Smooth muscle cell (in vitro differentiated cells): ENCODE data around the gene RBKS. TPM values are rescaled to one million over a fixed set of nuclear protein-coding genes. Genes with fewer than 3 reads are reported as not detected.
"Not testable (repeated sequence)": the region's sequence is repeated elsewhere in the genome, so short reads cannot be mapped to it uniquely, and the experiment has no call there.

Source experiments
- DNase-seq: peaks from one replicate; lab custom pipeline; 2025; ENCODE audit not compliant: unreplicated experiment; lab: John Stamatoyannopoulos, UW
- H2AFZ ChIP-seq: fragments of 200-600 bp; sonication (generic); 2 replicates; pipeline ENCODE4 v1.6.0; 2016; ENCODE audit warnings: antibody characterized with exemption, low read depth, mild to moderate bottlenecking
- H3F3A ChIP-seq: fragments of 200-600 bp; sonication (generic); 2 replicates; pipeline ENCODE4 v1.6.0; 2017; ENCODE audit warnings: antibody characterized with exemption, low read depth
- H3K27ac ChIP-seq: fragments of 200-600 bp; sonication (generic); 2 replicates; pipeline ENCODE4 v1.5.1; 2016; ENCODE audit warnings: low read depth, mild to moderate bottlenecking
- H3K27me3 ChIP-seq: fragments of 200-600 bp; sonication (generic); 2 replicates; pipeline ENCODE4 v1.6.1; 2016; ENCODE audit warnings: low read depth, mild to moderate bottlenecking
- H3K36me3 ChIP-seq: fragments of 200-600 bp; sonication (generic); 2 replicates; pipeline ENCODE4 v1.5.1; 2016; ENCODE audit warnings: low read depth
- H3K4me1 ChIP-seq: fragments of 200-600 bp; sonication (generic); 2 replicates; pipeline ENCODE4 v1.5.1; 2016; ENCODE audit warnings: low read depth
- H3K4me2 ChIP-seq: fragments of 200-600 bp; sonication (generic); 2 replicates; pipeline ENCODE4 v1.6.0; 2016; ENCODE audit warnings: mild to moderate bottlenecking
- H3K4me3 ChIP-seq: fragments of 200-600 bp; sonication (generic); 2 replicates; pipeline ENCODE4 v1.5.1; 2016; ENCODE audit warnings: mild to moderate bottlenecking
- H3K79me2 ChIP-seq: fragments of 200-600 bp; sonication (generic); 2 replicates; pipeline ENCODE4 v1.6.0; 2016; ENCODE audit warnings: low read depth, mild to moderate bottlenecking
- H3K9ac ChIP-seq: fragments of 200-600 bp; sonication (generic); 2 replicates; pipeline ENCODE4 v1.6.0; 2016; ENCODE audit warnings: low read depth
- H3K9me3 ChIP-seq: fragments of 200-600 bp; sonication (generic); replicated peaks from 2 replicates; pipeline ENCODE4 v1.5.1; 2016; ENCODE audit warnings: low read depth
- H4K20me1 ChIP-seq: fragments of 200-600 bp; sonication (generic); 2 replicates; pipeline ENCODE4 v1.6.0; 2016; ENCODE audit warnings: low read depth
- WGBS: methylation state at CpG from one replicate; pipeline ENCODE4 v1.1.7; 2016; ENCODE audit warnings: low lambda C conversion rate; 5-methylcytosine and 5-hydroxymethylcytosine counted together
- polyA plus RNA-seq: library from polyadenylated mRNA; unstranded; fragments of >200 nt; fragmentation: Nextera tagmentation; extraction: Ambion mirVana; gene quantifications from 2 replicates; pipeline ENCODE4 v1.2.1, GENCODE V29; 2016
- total RNA-seq: library from RNA; depleted of rRNA; stranded (reverse); fragments of >200 nt; gene quantifications from 2 replicates; pipeline ENCODE4 v1.2.3, GENCODE V29; 2014
- TF ChIP-seq, protein P1 (sequence below): fragments of 200-600 bp; sonication (generic); IDR thresholded peaks from 2 replicates; pipeline ENCODE4 v1.5.1; 2017; ENCODE audit warnings: borderline replicate concordance, mild to moderate bottlenecking, antibody characterized with exemption; ENCODE audit not compliant: insufficient read depth, poor library complexity, severe bottlenecking

RBKS gene
- total and polyA plus RNA-seq, 2 experiments from 2014 or later = 1.0 to 3.3 TPM

GRCh38 chr2:27754138-27754588, 136.0 kb downstream of the RBKS start:
- Histone ChIP-seq H2AFZ (no peak overlapping the region), H4K20me1 (no peaks in the 10 kb centered on the region), H3K36me3 (no peaks in the 10 kb centered on the region), H3K9ac (no peak overlapping the region), H3K9me3 (no peaks in the 10 kb centered on the region), H3K27me3 (no peaks in the 10 kb centered on the region), H3K4me2 (no peak overlapping the region), H3K4me3 (no peak overlapping the region), H3K27ac (no peak overlapping the region), H3K4me1 (peaks cover 11% of the 10 kb centered on the region), H3K79me2 (no peaks in the 10 kb centered on the region), H3F3A (no peaks in the 10 kb centered on the region)
- TF ChIP-seq, protein P1, sequence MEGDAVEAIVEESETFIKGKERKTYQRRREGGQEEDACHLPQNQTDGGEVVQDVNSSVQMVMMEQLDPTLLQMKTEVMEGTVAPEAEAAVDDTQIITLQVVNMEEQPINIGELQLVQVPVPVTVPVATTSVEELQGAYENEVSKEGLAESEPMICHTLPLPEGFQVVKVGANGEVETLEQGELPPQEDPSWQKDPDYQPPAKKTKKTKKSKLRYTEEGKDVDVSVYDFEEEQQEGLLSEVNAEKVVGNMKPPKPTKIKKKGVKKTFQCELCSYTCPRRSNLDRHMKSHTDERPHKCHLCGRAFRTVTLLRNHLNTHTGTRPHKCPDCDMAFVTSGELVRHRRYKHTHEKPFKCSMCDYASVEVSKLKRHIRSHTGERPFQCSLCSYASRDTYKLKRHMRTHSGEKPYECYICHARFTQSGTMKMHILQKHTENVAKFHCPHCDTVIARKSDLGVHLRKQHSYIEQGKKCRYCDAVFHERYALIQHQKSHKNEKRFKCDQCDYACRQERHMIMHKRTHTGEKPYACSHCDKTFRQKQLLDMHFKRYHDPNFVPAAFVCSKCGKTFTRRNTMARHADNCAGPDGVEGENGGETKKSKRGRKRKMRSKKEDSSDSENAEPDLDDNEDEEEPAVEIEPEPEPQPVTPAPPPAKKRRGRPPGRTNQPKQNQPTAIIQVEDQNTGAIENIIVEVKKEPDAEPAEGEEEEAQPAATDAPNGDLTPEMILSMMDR = peak; percentile 96
- peak; percentile 20 for DNase-seq
- 8% methylated on average over 4 of the region's 4 CpGs for WGBS

DNA sequence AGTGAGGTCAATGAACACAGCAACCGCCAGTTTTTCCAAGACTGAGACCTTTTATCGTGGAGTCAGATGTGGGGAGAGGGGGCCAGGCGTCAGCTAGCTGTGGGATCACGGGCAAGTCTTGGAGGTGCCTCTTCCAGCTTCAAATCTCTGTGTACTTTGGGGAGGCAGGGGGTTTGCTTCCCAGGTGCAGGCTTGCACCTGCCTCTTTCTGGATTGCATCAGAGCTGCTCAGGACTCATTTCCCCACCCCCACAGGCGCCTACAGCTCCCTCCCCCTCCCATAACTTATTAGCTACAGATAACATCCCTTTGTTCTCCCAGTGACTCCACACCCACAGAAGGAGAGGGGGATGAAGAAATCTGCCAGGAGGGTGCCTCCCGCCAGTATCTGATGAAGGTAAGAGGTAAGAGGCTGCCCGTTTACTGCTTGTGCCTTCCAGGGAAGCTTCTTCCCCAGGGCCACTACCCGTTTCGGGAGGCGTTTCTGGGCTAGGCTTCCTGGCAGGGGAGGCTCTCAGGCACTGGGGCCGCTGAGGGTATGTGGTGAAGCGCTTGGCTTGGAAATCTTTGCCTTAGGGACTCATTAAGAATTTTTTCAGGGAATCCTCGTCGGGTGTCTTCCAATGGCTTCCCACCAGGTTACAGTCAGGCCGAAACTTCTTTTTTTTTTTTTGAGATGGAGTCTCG, 137.5 kb downstream of the RBKS start:
- Histone ChIP-seq H3K4me2 (peak overlapping the region; percentile 88), H3K27me3 (no peaks in the 10 kb centered on the region), H3K79me2 (no peaks in the 10 kb centered on the region), H3K9me3 (peaks cover 3% of the 10 kb centered on the region), H3K9ac (peak overlapping the region; percentile 70), H3K4me1 (peaks cover 11% of the 10 kb centered on the region), H4K20me1 (no peaks in the 10 kb centered on the region), H3K4me3 (peak overlapping the region; percentile 51), H3K27ac (peak overlapping the region; percentile 82), H3F3A (no peaks in the 10 kb centered on the region), H2AFZ (peak overlapping the region; percentile 93), H3K36me3 (no peaks in the 10 kb centered on the region)
- WGBS = 18% methylated on average over 16 of the region's 16 CpGs
- TF ChIP-seq, protein P1 = no peak
- no peak for DNase-seq

DNA sequence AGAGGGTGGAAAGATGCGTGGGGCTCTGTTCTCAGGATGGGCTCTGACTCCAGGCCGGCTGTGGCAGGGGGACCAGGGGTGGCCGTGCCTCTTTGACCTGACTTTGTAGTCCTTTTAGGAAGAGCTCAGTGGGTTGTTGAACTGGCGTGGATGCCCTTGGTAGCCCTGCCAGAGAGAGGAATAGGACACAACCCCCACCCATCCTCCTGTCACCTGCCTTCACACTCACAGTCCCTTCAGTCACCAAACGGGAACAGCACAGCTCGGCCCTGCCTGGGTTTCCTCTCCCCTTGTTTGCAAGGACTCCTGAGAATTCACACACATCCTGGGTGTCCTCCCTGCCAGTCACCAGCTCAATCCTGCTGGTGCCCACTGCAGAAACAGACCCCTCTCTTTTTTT, 138.8 kb downstream of the RBKS start:
- H3K4me3 ChIP-seq = no peak overlapping the region
- no peaks in the 10 kb centered on the region for H3K27me3 ChIP-seq
- H3K9me3 ChIP-seq = peaks cover 3% of the 10 kb centered on the region
- no peaks in the 10 kb centered on the region for H3F3A ChIP-seq
- TF ChIP-seq, protein P1 = no peak
- DNase-seq = no peak
- no peaks in the 10 kb centered on the region for H3K36me3 ChIP-seq
- no peak overlapping the region for H3K9ac ChIP-seq
- H3K79me2 ChIP-seq = no peaks in the 10 kb centered on the region
- H3K4me2 ChIP-seq = no peak overlapping the region
- H3K27ac ChIP-seq = no peak overlapping the region
- no peaks in the 10 kb centered on the region for H4K20me1 ChIP-seq
- peaks cover 11% of the 10 kb centered on the region for H3K4me1 ChIP-seq
- H2AFZ ChIP-seq = no peak overlapping the region
- WGBS = 90% methylated on average over 6 of the region's 6 CpGs

GRCh38 chr2:27748803-27749554, 141.2 kb downstream of the RBKS start:
- not testable (repeated sequence) for H3K79me2 ChIP-seq, H3K27me3 ChIP-seq, DNase-seq, H3K27ac ChIP-seq, H3K36me3 ChIP-seq, H3K9me3 ChIP-seq, H3F3A ChIP-seq, H2AFZ ChIP-seq, H3K4me3 ChIP-seq, H4K20me1 ChIP-seq, H3K9ac ChIP-seq, H3K4me2 ChIP-seq
- peaks cover 11% of the 10 kb centered on the region for H3K4me1 ChIP-seq
- WGBS = 93% methylated on average over 2 of the region's 2 CpGs
